ENCODE results near the gene GRID1. TPM values are rescaled to one million over a fixed set of nuclear protein-coding genes. Genes with fewer than 3 reads are reported as not detected.

Gene GRID1
- total and polyA plus RNA-seq, 2 experiments from 2014 or later = not detected

DNA sequence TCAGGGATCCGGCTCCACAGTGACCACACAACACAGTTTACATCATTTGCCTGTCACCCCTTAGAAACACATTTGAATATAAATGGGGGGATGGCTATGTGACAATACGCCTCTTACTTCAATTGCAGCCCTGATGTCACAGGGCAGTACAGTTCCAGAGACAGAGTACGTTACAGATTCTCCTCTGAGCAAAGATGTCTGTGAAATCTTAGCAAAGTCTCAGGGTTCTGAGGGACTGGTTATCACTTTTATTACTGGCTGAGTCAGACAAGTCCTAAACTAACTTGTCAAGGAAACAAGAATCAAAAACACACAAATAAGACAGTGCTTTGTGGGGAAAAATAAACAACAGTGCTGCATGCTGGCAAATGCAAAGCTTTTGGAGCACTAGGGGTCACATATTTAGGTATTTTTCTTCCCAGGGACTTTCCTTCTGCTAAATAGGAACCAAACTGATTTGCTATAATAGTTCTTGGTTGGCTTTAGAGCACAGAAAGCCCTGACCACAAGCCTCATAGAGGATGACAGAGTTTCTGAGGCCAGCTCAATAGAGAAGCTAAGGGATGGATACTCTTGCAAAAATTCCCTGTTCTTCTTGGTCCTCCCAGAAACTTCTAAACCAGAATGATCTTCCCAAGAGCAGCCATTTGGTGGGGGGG is 501.6 kb downstream of the GRID1 start:
- no peak for DNase-seq
- TF ChIP-seq EZH2phosphoT487 (IDR thresholded peaks at IDR 0.05; ENCODE audit: insufficient read depth, low read depth) (no peak), EZH2 (IDR thresholded peaks at IDR 0.05; ENCODE audit: insufficient read depth, poor library complexity, severe bottlenecking) (no peak)
- 10 to 15% methylated on average over 3 of the region's 3 CpGs for WGBS, 2 experiments (ENCODE audit: low coverage in 1 of 2, low lambda C conversion rate in 2 of 2, missing lambda C conversion rate in 2 of 2)
- Histone ChIP-seq H3K36me3 (ENCODE audit: low read depth) (no peaks in the 10 kb centered on the region), H3K4me2 (ENCODE audit: unreplicated experiment) (no peak overlapping the region), H3K4me1 (ENCODE audit: insufficient read depth) (no peaks in the 10 kb centered on the region), H3K27ac (no peak overlapping the region), H3K9ac (no peak overlapping the region), H2AFZ (no peak overlapping the region), H3K9me3 (ENCODE audit: low read depth) (no peaks in the 10 kb centered on the region), H3K4me3 (no peak overlapping the region), H3F3A (ENCODE audit: insufficient read depth) (no peaks in the 10 kb centered on the region), H3K79me2 (ENCODE audit: insufficient read depth) (no peaks in the 10 kb centered on the region), H3K27me3 (replicated peaks; ENCODE audit: insufficient read depth) (no peaks in the 10 kb centered on the region), H4K20me1 (ENCODE audit: insufficient read depth) (no peaks in the 10 kb centered on the region), H3K9me2 (ENCODE audit: insufficient read depth) (no peaks in the 10 kb centered on the region)
- in situ Hi-C loops (cut with MboI) = no loop called here

DNA sequence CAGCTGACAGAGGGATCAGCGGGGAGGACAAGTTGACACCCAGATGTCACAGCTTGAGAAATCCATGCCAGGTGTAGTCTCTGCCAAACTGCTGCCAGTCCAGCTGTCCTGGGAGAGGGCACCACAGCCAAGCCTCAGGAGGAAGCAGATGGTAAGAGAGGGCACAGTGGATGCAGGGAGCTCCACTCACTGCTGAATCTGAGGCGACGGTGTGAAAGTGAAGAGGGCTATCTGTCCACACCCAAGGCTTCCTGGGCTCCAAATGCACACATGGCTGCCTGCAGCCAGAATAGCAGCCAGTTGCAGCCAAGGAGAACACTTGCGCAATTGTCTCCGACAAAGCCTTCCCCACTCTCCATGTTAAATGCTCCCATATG is 502.4 kb downstream of the GRID1 start:
- no peaks in the 10 kb centered on the region for H3K4me1 ChIP-seq (ENCODE audit: insufficient read depth)
- H3K9ac ChIP-seq = no peak overlapping the region
- no peak for DNase-seq
- no peaks in the 10 kb centered on the region for H3F3A ChIP-seq (ENCODE audit: insufficient read depth)
- H3K9me2 ChIP-seq (ENCODE audit: insufficient read depth) = no peaks in the 10 kb centered on the region
- no peaks in the 10 kb centered on the region for H4K20me1 ChIP-seq (ENCODE audit: insufficient read depth)
- H3K4me3 ChIP-seq = no peak overlapping the region
- WGBS, 2 experiments (ENCODE audit: low coverage in 1 of 2, low lambda C conversion rate in 2 of 2, missing lambda C conversion rate in 2 of 2) = 3% methylated on average over 5 of the region's 5 CpGs
- in situ Hi-C loops (cut with MboI) = no loop called here
- no peak overlapping the region for H3K27ac ChIP-seq
- no peaks in the 10 kb centered on the region for H3K9me3 ChIP-seq (ENCODE audit: low read depth)
- no peak for TF ChIP-seq EZH2phosphoT487 (IDR thresholded peaks at IDR 0.05; ENCODE audit: insufficient read depth, low read depth)
- TF ChIP-seq EZH2 (IDR thresholded peaks at IDR 0.05; ENCODE audit: insufficient read depth, poor library complexity, severe bottlenecking) = no peak
- no peaks in the 10 kb centered on the region for H3K79me2 ChIP-seq (ENCODE audit: insufficient read depth)
- H2AFZ ChIP-seq = no peak overlapping the region
- H3K27me3 ChIP-seq (replicated peaks; ENCODE audit: insufficient read depth) = no peaks in the 10 kb centered on the region
- H3K4me2 ChIP-seq (ENCODE audit: unreplicated experiment) = no peak overlapping the region
- no peaks in the 10 kb centered on the region for H3K36me3 ChIP-seq (ENCODE audit: low read depth)

DNA sequence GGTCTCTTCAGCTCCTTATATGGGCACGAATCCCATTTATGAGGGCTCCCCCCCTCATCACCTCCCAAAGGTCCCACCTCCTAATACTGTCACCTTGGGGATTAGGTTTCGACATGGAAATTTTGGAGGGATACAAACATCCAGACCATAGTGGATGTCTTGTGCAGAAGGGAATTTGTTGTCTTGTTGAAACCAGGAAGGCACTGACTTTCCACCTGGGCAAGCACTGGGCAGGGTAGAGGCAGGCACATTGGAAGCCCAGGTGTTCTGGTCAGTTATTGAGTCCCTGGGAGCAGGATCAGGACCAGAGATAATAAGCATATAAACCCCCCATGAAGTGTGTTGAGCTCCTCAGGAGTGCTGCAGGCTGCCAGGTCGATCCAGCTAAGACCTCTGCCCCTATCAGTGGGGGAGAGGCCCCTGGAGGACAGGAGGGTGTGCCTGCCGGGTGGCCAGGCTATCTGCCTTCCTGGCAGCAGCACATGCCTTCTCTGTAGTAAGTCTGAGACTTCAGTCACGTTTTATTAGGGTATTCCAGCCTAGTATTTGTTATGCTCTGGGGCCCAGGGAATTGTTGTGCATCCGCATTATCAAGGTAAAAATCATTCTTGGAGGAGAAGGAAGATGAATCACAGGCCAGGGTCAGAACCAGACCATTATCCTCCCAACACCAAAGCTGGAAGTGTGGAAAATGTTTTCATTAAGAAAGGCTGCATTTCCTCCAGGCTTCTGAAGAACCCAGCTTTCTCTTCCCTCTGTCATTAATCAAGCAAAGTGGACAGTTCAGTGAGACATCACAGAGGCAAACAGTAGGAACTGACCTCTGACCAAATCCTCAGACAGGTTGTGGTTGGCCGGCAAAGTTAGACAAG is 503.1 kb downstream of the GRID1 start:
- WGBS, 2 experiments (ENCODE audit: low coverage in 1 of 2, low lambda C conversion rate in 2 of 2, missing lambda C conversion rate in 2 of 2) = 14 to 17% methylated on average over 7 of the region's 7 CpGs
- H3K4me2 ChIP-seq (ENCODE audit: unreplicated experiment) = no peak overlapping the region
- H3K9ac ChIP-seq = no peak overlapping the region
- H3K79me2 ChIP-seq (ENCODE audit: insufficient read depth) = no peaks in the 10 kb centered on the region
- no peaks in the 10 kb centered on the region for H3K27me3 ChIP-seq (replicated peaks; ENCODE audit: insufficient read depth)
- H3K27ac ChIP-seq = no peak overlapping the region
- no peak overlapping the region for H3K4me3 ChIP-seq
- no peaks in the 10 kb centered on the region for H3K9me2 ChIP-seq (ENCODE audit: insufficient read depth)
- in situ Hi-C loops (cut with MboI) = no loop called here
- H2AFZ ChIP-seq = no peak overlapping the region
- H3F3A ChIP-seq (ENCODE audit: insufficient read depth) = no peaks in the 10 kb centered on the region
- no peaks in the 10 kb centered on the region for H4K20me1 ChIP-seq (ENCODE audit: insufficient read depth)
- no peak for DNase-seq
- H3K9me3 ChIP-seq (ENCODE audit: low read depth) = no peaks in the 10 kb centered on the region
- no peaks in the 10 kb centered on the region for H3K4me1 ChIP-seq (ENCODE audit: insufficient read depth)
- H3K36me3 ChIP-seq (ENCODE audit: low read depth) = no peaks in the 10 kb centered on the region
- TF ChIP-seq EZH2phosphoT487 (IDR thresholded peaks at IDR 0.05; ENCODE audit: insufficient read depth, low read depth) (no peak), EZH2 (IDR thresholded peaks at IDR 0.05; ENCODE audit: insufficient read depth, poor library complexity, severe bottlenecking) (no peak)

DNA sequence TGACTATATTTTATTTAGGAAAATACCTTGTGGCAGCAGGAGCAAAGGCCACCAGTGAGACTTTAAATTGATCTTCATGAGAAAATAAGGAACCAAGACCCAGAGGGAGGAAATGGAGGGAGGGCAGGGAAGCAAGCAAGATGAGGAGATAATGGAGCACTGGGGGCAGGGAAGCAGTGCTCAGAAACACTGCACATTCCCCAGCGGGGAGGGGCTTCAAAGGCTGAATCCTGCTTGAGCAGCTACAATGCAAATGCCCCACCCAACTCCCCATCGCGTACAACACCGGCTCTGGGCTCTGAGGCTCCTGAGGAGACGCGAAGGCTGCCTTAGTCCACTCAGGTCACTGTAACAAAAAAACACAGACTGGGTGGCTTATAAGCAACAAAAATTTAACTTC is 503.8 kb downstream of the GRID1 start:
- no peak for DNase-seq
- H3K27ac ChIP-seq = no peak overlapping the region
- H3K36me3 ChIP-seq (ENCODE audit: low read depth) = no peaks in the 10 kb centered on the region
- WGBS, 2 experiments (ENCODE audit: low coverage in 1 of 2, low lambda C conversion rate in 2 of 2, missing lambda C conversion rate in 2 of 2) = 65 to 72% methylated on average over 6 of the region's 6 CpGs
- no peak for TF ChIP-seq EZH2phosphoT487 (IDR thresholded peaks at IDR 0.05; ENCODE audit: insufficient read depth, low read depth)
- no peak overlapping the region for H3K4me2 ChIP-seq (ENCODE audit: unreplicated experiment)
- H2AFZ ChIP-seq = no peak overlapping the region
- no peaks in the 10 kb centered on the region for H3K9me2 ChIP-seq (ENCODE audit: insufficient read depth)
- H3K4me1 ChIP-seq (ENCODE audit: insufficient read depth) = no peaks in the 10 kb centered on the region
- H3K27me3 ChIP-seq (replicated peaks; ENCODE audit: insufficient read depth) = no peaks in the 10 kb centered on the region
- in situ Hi-C loops (cut with MboI) = no loop called here
- H3K79me2 ChIP-seq (ENCODE audit: insufficient read depth) = no peaks in the 10 kb centered on the region
- H3K9me3 ChIP-seq (ENCODE audit: low read depth) = no peaks in the 10 kb centered on the region
- H3F3A ChIP-seq (ENCODE audit: insufficient read depth) = no peaks in the 10 kb centered on the region
- H3K9ac ChIP-seq = no peak overlapping the region
- H3K4me3 ChIP-seq = no peak overlapping the region
- H4K20me1 ChIP-seq (ENCODE audit: insufficient read depth) = no peaks in the 10 kb centered on the region
